AG10803 (cell line): ENCODE measurements around the gene ZNF428.

ENCODE experiments used
- DNase-seq: peaks from one replicate; pipeline ENCODE4 v3.0.0; 2010; ENCODE audit warnings: low read depth
- H3K4me3 ChIP-seq: 2 replicates; pipeline ENCODE4 v1.5.1; 2011; ENCODE audit warnings: mild to moderate bottlenecking, low read length, control low read depth
- CTCF ChIP-seq: conservative IDR thresholded peaks from 2 replicates; pipeline ENCODE4 v1.5.1; 2011; ENCODE audit warnings: mild to moderate bottlenecking, low read length, control low read depth, inconsistent platforms

The ZNF428 gene

GRCh38 chr19:43575955-43576878 is 43.2 kb downstream of the ZNF428 start:
- H3K4me3 ChIP-seq = peak overlapping the region; percentile 60
- no peak for TF ChIP-seq CTCF
- DNase-seq = no peak

GRCh38 chr19:43575156-43575950 is 44.1 kb downstream of the ZNF428 start, which contains the start of the genes PINLYP and XRCC1:
TSS of gene PINLYP (plus strand) at chr19:43575801. CDS start at chr19:43577192, 1,391 bp downstream.
TSS of gene XRCC1 (minus strand) at chr19:43575527. CDS start at chr19:43575458, 69 bp downstream.
- DNase-seq = peak; percentile 97
- no peak for TF ChIP-seq CTCF
- peak within 1 kb of the TSS; percentile 94 for H3K4me3 ChIP-seq

GRCh38 chr19:43574424-43575155 is 44.8 kb downstream of the ZNF428 start:
- peak overlapping the region; percentile 94 for H3K4me3 ChIP-seq
- no peak for TF ChIP-seq CTCF
- no peak for DNase-seq

- DNase-seq = no peak
- TF ChIP-seq CTCF = no peak
- no peak overlapping the region for H3K4me3 ChIP-seq
These were observed 47.2 kb downstream of the ZNF428 start for GRCh38 chr19:43572171-43572588.

- H3K4me3 ChIP-seq = no peak overlapping the region
- DNase-seq = no peak
- no peak for TF ChIP-seq CTCF
These were observed 49.1 kb downstream of the ZNF428 start for GRCh38 chr19:43570174-43570791.

- no peak for TF ChIP-seq CTCF
- no peak for DNase-seq
- no peak overlapping the region for H3K4me3 ChIP-seq
These were observed 49.8 kb downstream of the ZNF428 start for GRCh38 chr19:43569657-43570056.
